GM18909 (cell line): ENCODE measurements around the gene UGT1A10.

ENCODE experiments used
- ATAC-seq: cut with Tn5 transposase; IDR thresholded peaks from one replicate; pipeline ENCODE4 v1.9.1; 2021; ENCODE audit warnings: mild to moderate bottlenecking; ENCODE audit not compliant: unreplicated experiment, poor library complexity

UGT1A10 gene

GRCh38 chr2:233800208-233800607 lies 164.0 kb downstream of the UGT1A10 start:
- ATAC-seq = no peak

GRCh38 chr2:233801357-233802131 lies 165.3 kb downstream of the UGT1A10 start:
- no peak for ATAC-seq

- no peak for ATAC-seq
Measured at GRCh38 chr2:233802132-233802815, 166.0 kb downstream of the UGT1A10 start.

GRCh38 chr2:233803292-233803911 lies 167.2 kb downstream of the UGT1A10 start:
- no peak for ATAC-seq

GRCh38 chr2:233803994-233804393 lies 167.7 kb downstream of the UGT1A10 start:
- no peak for ATAC-seq

GRCh38 chr2:233807215-233807865 lies 171.1 kb downstream of the UGT1A10 start:
- ATAC-seq = no peak

- ATAC-seq = no peak
Measured at GRCh38 chr2:233807966-233808935, 172.0 kb downstream of the UGT1A10 start.

- ATAC-seq = no peak
Measured at GRCh38 chr2:233810385-233810784, 174.1 kb downstream of the UGT1A10 start.

- ATAC-seq = no peak
Measured at GRCh38 chr2:233811087-233811486, 174.8 kb downstream of the UGT1A10 start.

GRCh38 chr2:233811732-233812131 lies 175.5 kb downstream of the UGT1A10 start:
- ATAC-seq = no peak

- no peak for ATAC-seq
Measured at GRCh38 chr2:233813236-233814055, 177.2 kb downstream of the UGT1A10 start.

- ATAC-seq = no peak
Measured at GRCh38 chr2:233814056-233814835, 178.0 kb downstream of the UGT1A10 start.

- no peak for ATAC-seq
Measured at GRCh38 chr2:233815861-233816260, 179.6 kb downstream of the UGT1A10 start.

GRCh38 chr2:233816334-233816733 lies 180.1 kb downstream of the UGT1A10 start:
- ATAC-seq = no peak

GRCh38 chr2:233816771-233817170 lies 180.5 kb downstream of the UGT1A10 start:
- ATAC-seq = no peak

- ATAC-seq = no peak
Measured at GRCh38 chr2:233817361-233817911, 181.2 kb downstream of the UGT1A10 start.

GRCh38 chr2:233817995-233818638 lies 181.9 kb downstream of the UGT1A10 start:
- no peak for ATAC-seq
